SK-N-MC (cell line): ENCODE data around the gene OR2C1.

Experiments
- DNase-seq: peaks from one replicate; pipeline ENCODE4 v3.0.0-alpha.2; 2011; ENCODE audit warnings: low read depth, low spot score
- H3K27ac ChIP-seq: fragments of 200-600 bp; sonication (generic); 2 replicates; pipeline ENCODE4 v1.5.1; 2016; ENCODE audit warnings: mixed run types
- H3K36me3 ChIP-seq: fragments of 200-600 bp; sonication (generic); 2 replicates; pipeline ENCODE4 v1.6.1; 2017; ENCODE audit warnings: antibody characterized with exemption, low read length, mixed read lengths; ENCODE audit not compliant: insufficient read depth
- H3K4me3 ChIP-seq: fragments of 200-600 bp; sonication (generic); 2 replicates; pipeline ENCODE4 v1.5.1; 2016
- H3K9ac ChIP-seq: fragments of 200-600 bp; sonication (generic); 2 replicates; pipeline ENCODE4 v1.8.0; 2017; ENCODE audit warnings: mixed run types, mixed read lengths; ENCODE audit not compliant: insufficient read length
- H3K9me3 ChIP-seq: fragments of 200-600 bp; sonication (generic); 2 replicates; pipeline ENCODE4 v1.6.1; 2017; ENCODE audit warnings: low read depth, mild to moderate bottlenecking, antibody characterized with exemption, low read length, moderate library complexity, mixed read lengths
- EZH2 ChIP-seq: fragments of 200-600 bp; sonication (generic); IDR thresholded peaks from one replicate; pipeline ENCODE4 v1.6.1; 2017; ENCODE audit warnings: antibody characterized with exemption
- FOXP2 ChIP-seq: optimal IDR thresholded peaks from 2 replicates; pipeline ENCODE3; 2011; ENCODE audit warnings: mild to moderate bottlenecking, moderate library complexity; ENCODE audit not compliant: insufficient read depth; ENCODE audit errors: extremely low read length, control extremely low read depth
- POLR2AphosphoS5 ChIP-seq: IDR thresholded peaks from 2 replicates; pipeline ENCODE4 v1.6.1; 2012; ENCODE audit warnings: mild to moderate bottlenecking, low read depth, low read length, borderline replicate concordance

OR2C1 gene

GRCh38 chr16:3347586-3347985, 8.1 kb upstream of the OR2C1 start:
- DNase-seq = no peak
- TF ChIP-seq POLR2AphosphoS5 (no peak), EZH2 (no peak), FOXP2 (no peak)
- no peak overlapping the region for H3K27ac ChIP-seq
- H3K4me3 ChIP-seq = no peak overlapping the region
- H3K36me3 ChIP-seq = no peaks in the 10 kb centered on the region
- no peak overlapping the region for H3K9ac ChIP-seq
- H3K9me3 ChIP-seq = no peaks in the 10 kb centered on the region

GRCh38 chr16:3348547-3349167, 7.0 kb upstream of the OR2C1 start:
- Histone ChIP-seq H3K9ac (no peak overlapping the region), H3K36me3 (no peaks in the 10 kb centered on the region), H3K9me3 (no peaks in the 10 kb centered on the region), H3K4me3 (no peak overlapping the region), H3K27ac (no peak overlapping the region)
- no peak for DNase-seq
- TF ChIP-seq EZH2 (no peak), POLR2AphosphoS5 (no peak), FOXP2 (no peak)

- no peak overlapping the region for H3K27ac ChIP-seq
- no peaks in the 10 kb centered on the region for H3K9me3 ChIP-seq
- TF ChIP-seq FOXP2 = no peak
- no peak overlapping the region for H3K9ac ChIP-seq
- no peak overlapping the region for H3K4me3 ChIP-seq
- H3K36me3 ChIP-seq = no peaks in the 10 kb centered on the region
- no peak for DNase-seq
Observed at GRCh38 chr16:3349175-3349574, 6.5 kb upstream of the OR2C1 start.

GRCh38 chr16:3356118-3356517, 429 bp downstream of the OR2C1 start:
- TF ChIP-seq POLR2AphosphoS5 = no peak
- no peak for TF ChIP-seq FOXP2
- TF ChIP-seq EZH2 = no peak
- Histone ChIP-seq H3K4me3 (no peak overlapping the region), H3K27ac (no peak overlapping the region), H3K9me3 (no peaks in the 10 kb centered on the region), H3K36me3 (no peaks in the 10 kb centered on the region), H3K9ac (no peak overlapping the region)
- no peak for DNase-seq

GRCh38 chr16:3358871-3359270, 3.2 kb downstream of the OR2C1 start:
- Histone ChIP-seq H3K9me3 (no peaks in the 10 kb centered on the region), H3K4me3 (no peak overlapping the region), H3K36me3 (no peaks in the 10 kb centered on the region), H3K27ac (no peak overlapping the region), H3K9ac (no peak overlapping the region)
- no peak for DNase-seq
- TF ChIP-seq FOXP2 = no peak
- no peak for TF ChIP-seq POLR2AphosphoS5
- TF ChIP-seq EZH2 = no peak

- DNase-seq = no peak
- H3K9me3 ChIP-seq = no peaks in the 10 kb centered on the region
- H3K9ac ChIP-seq = no peak overlapping the region
- no peak overlapping the region for H3K4me3 ChIP-seq
- no peak for TF ChIP-seq POLR2AphosphoS5
- TF ChIP-seq EZH2 = no peak
- TF ChIP-seq FOXP2 = no peak
- H3K36me3 ChIP-seq = no peaks in the 10 kb centered on the region
- H3K27ac ChIP-seq = no peak overlapping the region
Observed at GRCh38 chr16:3362931-3363330, 7.2 kb downstream of the OR2C1 start.

- H3K9ac ChIP-seq = no peak overlapping the region
- no peaks in the 10 kb centered on the region for H3K36me3 ChIP-seq
- TF ChIP-seq FOXP2 (no peak), EZH2 (no peak), POLR2AphosphoS5 (no peak)
- DNase-seq = no peak
- no peak overlapping the region for H3K4me3 ChIP-seq
- H3K27ac ChIP-seq = no peak overlapping the region
- H3K9me3 ChIP-seq = no peaks in the 10 kb centered on the region
Observed at GRCh38 chr16:3363793-3364192, 8.1 kb downstream of the OR2C1 start.

- Histone ChIP-seq H3K4me3 (no peak overlapping the region), H3K9me3 (no peaks in the 10 kb centered on the region), H3K9ac (no peak overlapping the region), H3K36me3 (no peaks in the 10 kb centered on the region), H3K27ac (no peak overlapping the region)
- no peak for TF ChIP-seq EZH2
- DNase-seq = no peak
Observed at GRCh38 chr16:3364774-3365427, 9.2 kb downstream of the OR2C1 start.

GRCh38 chr16:3369073-3369472, 13.4 kb downstream of the OR2C1 start:
- H3K4me3 ChIP-seq = no peak overlapping the region
- no peak for DNase-seq
- H3K36me3 ChIP-seq = no peaks in the 10 kb centered on the region
- no peak overlapping the region for H3K9ac ChIP-seq
- no peaks in the 10 kb centered on the region for H3K9me3 ChIP-seq
- TF ChIP-seq EZH2 (no peak), POLR2AphosphoS5 (no peak), FOXP2 (no peak)
- H3K27ac ChIP-seq = no peak overlapping the region
